ENCODE data around the gene CARMIL1. TPM values are rescaled to one million over a fixed set of nuclear protein-coding genes. Genes with fewer than 3 reads are reported as not detected.

Gene CARMIL1
- polyA plus RNA-seq, 1 of the 3 experiments (the other 2 are of a cell fraction), result 1.7 TPM

DNA sequence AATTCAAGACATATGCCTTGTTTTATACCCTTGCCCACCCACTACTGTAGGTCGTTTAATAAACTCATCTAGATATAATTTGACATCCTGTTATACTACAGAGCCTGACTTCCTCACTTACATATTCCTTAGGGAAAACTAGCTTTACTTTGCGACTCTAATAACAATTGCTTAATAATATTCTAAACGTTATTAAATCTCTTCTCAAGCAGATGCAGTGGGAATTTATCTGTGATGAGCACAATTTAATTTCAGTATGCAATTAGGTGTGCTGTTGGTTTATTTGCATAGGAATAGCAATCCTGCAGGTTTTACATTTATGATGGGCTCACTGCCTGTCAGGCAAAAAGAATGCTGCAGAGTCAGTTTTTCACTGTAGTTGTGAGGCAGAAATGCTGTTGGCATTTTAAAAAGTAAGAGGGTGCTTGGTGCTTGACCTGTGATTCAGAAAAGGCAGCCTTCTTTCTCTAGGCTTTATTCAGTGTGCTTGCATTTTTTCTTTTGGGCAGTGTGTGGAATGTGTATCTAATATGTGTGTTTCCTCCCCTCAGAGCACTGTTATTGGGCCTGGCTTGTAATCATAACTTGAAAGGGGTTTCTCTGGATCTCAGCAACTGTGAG lies 220.6 kb downstream of the CARMIL1 start:
- Histone ChIP-seq H3K9me2 (no peaks in the 10 kb centered on the region), H3K4me1 (ENCODE audit: control insufficient read depth in 1 of 2, insufficient read depth in 2 of 2, low read depth in 1 of 2, low read length in 1 of 2) (no peaks in the 10 kb centered on the region; a peak in 3 of 4 replicates), H3K9me3 (no peaks in the 10 kb centered on the region), H4K20me1 (ENCODE audit: insufficient read depth) (no peaks in the 10 kb centered on the region), H3F3A (replicated peaks; ENCODE audit: insufficient read depth) (no peaks in the 10 kb centered on the region), H3K27ac (ENCODE audit: low read depth in 2 of 2, low read length in 1 of 2) (no peak overlapping the region), H3K27me3 (ENCODE audit: insufficient read depth) (no peaks in the 10 kb centered on the region), H3K4me2 (no peak overlapping the region), H3K36me3 (replicated peaks in 1 of 2; ENCODE audit: control insufficient read depth in 1 of 2, insufficient read depth in 2 of 2, low read length in 1 of 2) (no peaks in the 10 kb centered on the region), H3K4me3 (ENCODE audit: low read depth in 2 of 2, low read length in 1 of 2) (no peak overlapping the region), H3K79me2 (ENCODE audit: insufficient read depth) (no peaks in the 10 kb centered on the region), H2AFZ (ENCODE audit: low read depth) (no peak overlapping the region), H3K9ac (no peak overlapping the region)
- TF ChIP-seq, protein P1, sequence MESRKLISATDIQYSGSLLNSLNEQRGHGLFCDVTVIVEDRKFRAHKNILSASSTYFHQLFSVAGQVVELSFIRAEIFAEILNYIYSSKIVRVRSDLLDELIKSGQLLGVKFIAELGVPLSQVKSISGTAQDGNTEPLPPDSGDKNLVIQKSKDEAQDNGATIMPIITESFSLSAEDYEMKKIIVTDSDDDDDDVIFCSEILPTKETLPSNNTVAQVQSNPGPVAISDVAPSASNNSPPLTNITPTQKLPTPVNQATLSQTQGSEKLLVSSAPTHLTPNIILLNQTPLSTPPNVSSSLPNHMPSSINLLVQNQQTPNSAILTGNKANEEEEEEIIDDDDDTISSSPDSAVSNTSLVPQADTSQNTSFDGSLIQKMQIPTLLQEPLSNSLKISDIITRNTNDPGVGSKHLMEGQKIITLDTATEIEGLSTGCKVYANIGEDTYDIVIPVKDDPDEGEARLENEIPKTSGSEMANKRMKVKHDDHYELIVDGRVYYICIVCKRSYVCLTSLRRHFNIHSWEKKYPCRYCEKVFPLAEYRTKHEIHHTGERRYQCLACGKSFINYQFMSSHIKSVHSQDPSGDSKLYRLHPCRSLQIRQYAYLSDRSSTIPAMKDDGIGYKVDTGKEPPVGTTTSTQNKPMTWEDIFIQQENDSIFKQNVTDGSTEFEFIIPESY (IDR thresholded peaks at IDR 0.05; ENCODE audit: borderline replicate concordance, low read depth), result no peak
- TF ChIP-seq, protein P2, sequence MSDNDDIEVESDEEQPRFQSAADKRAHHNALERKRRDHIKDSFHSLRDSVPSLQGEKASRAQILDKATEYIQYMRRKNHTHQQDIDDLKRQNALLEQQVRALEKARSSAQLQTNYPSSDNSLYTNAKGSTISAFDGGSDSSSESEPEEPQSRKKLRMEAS (IDR thresholded peaks at IDR 0.05; ENCODE audit: low read depth), result no peak
- ChIA-PET POLR2A (no interaction called here), CTCF (interaction anchor here (0.6 to 1.3 kb wide), 5 partner anchors 8 to 234 kb away, joined by 3 to 6 read pairs (median 3); partner anchors contain the start of gene CARMIL1)
- WGBS (ENCODE audit: low lambda C conversion rate), result 69% methylated on average over 3 of the region's 3 CpGs
- DNase-seq, result no peak

DNA sequence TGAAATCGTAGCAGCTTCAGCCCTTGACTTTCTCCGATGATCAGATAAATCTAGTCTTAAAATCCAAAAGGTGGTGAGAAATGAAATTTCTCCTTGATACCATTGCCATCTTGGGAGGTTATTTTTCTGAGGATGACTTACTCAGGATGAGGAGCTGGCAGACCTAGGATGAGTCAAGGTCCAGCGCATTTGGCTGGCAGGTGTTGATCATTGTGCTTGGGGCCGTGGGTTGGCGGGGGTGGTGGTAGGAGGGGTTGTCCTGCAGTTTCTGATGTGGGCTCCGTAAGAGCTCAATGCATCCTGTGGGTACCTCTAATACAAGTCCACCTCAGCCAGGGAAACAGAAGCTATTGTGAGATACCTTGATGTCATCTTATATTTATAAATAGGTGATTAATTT lies 224.5 kb downstream of the CARMIL1 start:
- H3K4me1 ChIP-seq (ENCODE audit: control insufficient read depth in 1 of 2, insufficient read depth in 2 of 2, low read depth in 1 of 2, low read length in 1 of 2), result no peaks in the 10 kb centered on the region; a peak in 3 of 4 replicates
- TF ChIP-seq NRF1 (IDR thresholded peaks at IDR 0.05; ENCODE audit: low read depth, low read length), result no peak
- TF ChIP-seq FOSL2 (IDR thresholded peaks at IDR 0.05; ENCODE audit: borderline replicate concordance, low read depth), result 0 out of 2 replicates have a peak, but pooled peaks have one; percentile 6
- no peak overlapping the region for H3K4me3 ChIP-seq (ENCODE audit: low read depth in 2 of 2, low read length in 1 of 2)
- no peaks in the 10 kb centered on the region for H3K27me3 ChIP-seq (ENCODE audit: insufficient read depth)
- CTCF ChIA-PET, result interaction anchor here (0.8 to 3.3 kb wide), 4 partner anchors 10 to 432 kb away, joined by 3 to 16 read pairs (median 4); no protein-coding TSS in a partner anchor
- H3K27ac ChIP-seq (ENCODE audit: low read depth in 2 of 2, low read length in 1 of 2), result no peak overlapping the region
- POLR2A ChIA-PET, result no interaction called here
- H4K20me1 ChIP-seq (ENCODE audit: insufficient read depth), result no peaks in the 10 kb centered on the region
- H3F3A ChIP-seq (replicated peaks; ENCODE audit: insufficient read depth), result no peaks in the 10 kb centered on the region
- no peaks in the 10 kb centered on the region for H3K9me3 ChIP-seq
- DNase-seq, result no peak
- no peaks in the 10 kb centered on the region for H3K36me3 ChIP-seq (replicated peaks in 1 of 2; ENCODE audit: control insufficient read depth in 1 of 2, insufficient read depth in 2 of 2, low read length in 1 of 2)
- WGBS (ENCODE audit: low lambda C conversion rate), result 95% methylated on average over 6 of the region's 6 CpGs
- H3K9ac ChIP-seq, result no peak overlapping the region
- H3K79me2 ChIP-seq (ENCODE audit: insufficient read depth), result no peaks in the 10 kb centered on the region
- no peak overlapping the region for H2AFZ ChIP-seq (ENCODE audit: low read depth)
- no peak overlapping the region for H3K4me2 ChIP-seq
- no peaks in the 10 kb centered on the region for H3K9me2 ChIP-seq

DNA sequence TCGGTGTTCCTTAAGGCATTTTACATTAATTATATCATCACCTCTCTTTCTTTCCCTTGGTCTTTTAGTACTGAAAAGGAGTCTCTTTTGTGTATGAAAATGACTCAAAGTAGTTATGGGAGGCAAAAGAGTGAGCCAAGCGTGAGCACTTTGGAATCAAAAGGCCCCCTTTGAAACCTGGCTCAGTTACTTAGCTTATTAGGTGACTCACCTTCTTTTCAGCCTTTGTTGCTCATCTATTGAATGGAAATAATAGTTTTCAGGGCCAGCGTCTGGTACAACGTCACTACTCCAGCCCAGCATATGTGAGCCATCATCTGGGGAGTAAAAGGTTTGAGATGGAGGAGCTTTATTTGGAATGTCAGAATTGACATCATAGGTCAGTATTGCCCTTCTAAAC lies 225.5 kb downstream of the CARMIL1 start:
- no peak for DNase-seq

More for the DNA sequence above, 225.5 kb downstream of the CARMIL1 start:
- Histone ChIP-seq H3K9ac (no peak overlapping the region), H3F3A (replicated peaks; ENCODE audit: insufficient read depth) (peaks cover 7% of the 10 kb centered on the region), H3K36me3 (replicated peaks in 1 of 2; ENCODE audit: control insufficient read depth in 1 of 2, insufficient read depth in 2 of 2, low read length in 1 of 2) (no peaks in the 10 kb centered on the region), H3K27me3 (ENCODE audit: insufficient read depth) (no peaks in the 10 kb centered on the region), H3K4me3 (ENCODE audit: low read depth in 2 of 2, low read length in 1 of 2) (no peak overlapping the region), H3K27ac (ENCODE audit: low read depth in 2 of 2, low read length in 1 of 2) (no peak overlapping the region), H3K79me2 (ENCODE audit: insufficient read depth) (no peaks in the 10 kb centered on the region), H3K9me3 (no peaks in the 10 kb centered on the region), H4K20me1 (ENCODE audit: insufficient read depth) (no peaks in the 10 kb centered on the region), H3K4me1 (ENCODE audit: control insufficient read depth in 1 of 2, insufficient read depth in 2 of 2, low read depth in 1 of 2, low read length in 1 of 2) (peaks cover 0 to 2% of the 10 kb centered on the region in 2 experiments; a peak in 3 of 4 replicates), H2AFZ (ENCODE audit: low read depth) (no peak overlapping the region), H3K4me2 (no peak overlapping the region), H3K9me2 (no peaks in the 10 kb centered on the region)
- 35% methylated on average over 4 of the region's 4 CpGs for WGBS (ENCODE audit: low lambda C conversion rate)
- TF ChIP-seq ELF1 (IDR thresholded peaks at IDR 0.05) (no peak), FOSL2 (IDR thresholded peaks at IDR 0.05; ENCODE audit: borderline replicate concordance, low read depth) (peak; percentile 57; the same call in 1 of the 2 replicates), NFIC (IDR thresholded peaks at IDR 0.05; ENCODE audit: borderline replicate concordance) (peak; percentile 16; the same call in 1 of the 2 replicates), JUND (IDR thresholded peaks at IDR 0.05) (peak; percentile 31; the same call in 1 of the 2 replicates), TCF12 (IDR thresholded peaks at IDR 0.05) (peak; percentile 46)
- CTCF ChIA-PET, result interaction anchor here (1.2 to 3.3 kb wide), 5 partner anchors 9 to 282 kb away, joined by 3 to 16 read pairs (median 7); no protein-coding TSS in a partner anchor
- POLR2A ChIA-PET, result no interaction called here
